Sigmoid colon (tissue), 7 donors: Measurements from ENCODE around the gene NELL2. TPM values are rescaled to one million over a fixed set of nuclear protein-coding genes. Genes with fewer than 3 reads are reported as not detected.

Experiments
- DNase-seq: peaks from one replicate; pipeline ENCODE4 v3.0.0-alpha.2; 2019
- H3K27ac ChIP-seq, 4 donors: fragments of 200-600 bp; sonication (generic); one replicate each; pipeline ENCODE4 v1.5.1; 2016 to 2019; ENCODE audit warnings: mild to moderate bottlenecking in 1 of 4
- H3K27me3 ChIP-seq, 3 donors: fragments of 200-600 bp; sonication (generic); one replicate each; pipeline ENCODE4 v1.5.1; 2019; ENCODE audit warnings: mild to moderate bottlenecking in 1 of 3
- H3K36me3 ChIP-seq, 4 donors: fragments of 200-600 bp; sonication (generic); one replicate each; pipeline ENCODE4 v1.5.1; 2016 to 2019
- H3K4me1 ChIP-seq, 4 donors: fragments of 200-600 bp; sonication (generic); one replicate each; pipeline ENCODE4 v1.5.1; 2017 to 2019
- H3K4me3 ChIP-seq, 4 donors: fragments of 200-600 bp; sonication (generic); one replicate each; pipeline ENCODE4 v1.5.1; 2017 to 2019; ENCODE audit warnings: mild to moderate bottlenecking in 2 of 4, moderate library complexity in 1 of 4
- H3K9me3 ChIP-seq, 4 donors: fragments of 200-600 bp in 3 of 4; sonication (generic) in 3 of 4; one replicate each; pipeline versions ENCODE4 v1.5.1 to v1.6.1; 2013 to 2019
- EP300 ChIP-seq, 4 donors: sonication (generic); formaldehyde crosslinking; IDR thresholded peaks; one replicate each; pipeline ENCODE4 v1.6.1; 2017; ENCODE audit warnings: antibody characterized with exemption in 4 of 4
- POLR2A ChIP-seq, 2 donors: fragments of 450-650 bp; IDR thresholded peaks; one replicate each; pipeline ENCODE4 v1.6.1; 2016; ENCODE audit warnings: antibody characterized with exemption in 2 of 2, mild to moderate bottlenecking in 2 of 2, moderate library complexity in 2 of 2
- POLR2AphosphoS5 ChIP-seq, 4 donors: sonication (generic); formaldehyde crosslinking; IDR thresholded peaks; one replicate each; pipeline ENCODE4 v1.6.1; 2017; ENCODE audit warnings: antibody characterized with exemption in 4 of 4
- WGBS, 2 donors: extraction: QIAGEN DNeasy Blood & Tissue Kit; methylation state at CpG; one replicate each; pipeline ENCODE4 v1.1.7; 2013; 5-methylcytosine and 5-hydroxymethylcytosine counted together
- intact Hi-C: fragments of 100-400 bp; cut with DNase I; formaldehyde crosslinking; loops from one replicate; pipeline ENCODE4 v1.15.1; 2023
- polyA plus RNA-seq, 3 donors: library from polyadenylated mRNA; stranded (reverse); fragments of 200-250 nt; gene quantifications; one replicate each; pipeline ENCODE4 v1.2.3, GENCODE V29; 2013
- small RNA-seq, 3 donors: library from RNA; depleted of rRNA; stranded (forward); fragments of <200 nt; gene quantifications; one replicate each; pipeline ENCODE3, GENCODE V24; 2016
- total RNA-seq, 4 donors: library from RNA; depleted of rRNA; stranded (reverse); fragments of >200 nt; gene quantifications; one replicate each; pipeline ENCODE4 v1.1.0, GENCODE V29; 2016
- TF ChIP-seq, protein P1 (sequence below), 4 experiments: fragments of 450-650 bp in 3 of 4; fragments of 200-600 bp in 1 of 4; IDR thresholded peaks; one replicate each; pipeline ENCODE4 v1.5.1; 2016 to 2019; ENCODE audit warnings: antibody characterized with exemption in 4 of 4, mild to moderate bottlenecking in 3 of 4, moderate library complexity in 2 of 4
- donor health status: healthy with polysubstance abuse.
- donor health status: Bipolar disorder and iron deficiency.
- donor health status: healthy.

The NELL2 gene
- total and polyA plus RNA-seq, 7 donors = 0.60 to 14.7 (median 3.9) TPM

DNA sequence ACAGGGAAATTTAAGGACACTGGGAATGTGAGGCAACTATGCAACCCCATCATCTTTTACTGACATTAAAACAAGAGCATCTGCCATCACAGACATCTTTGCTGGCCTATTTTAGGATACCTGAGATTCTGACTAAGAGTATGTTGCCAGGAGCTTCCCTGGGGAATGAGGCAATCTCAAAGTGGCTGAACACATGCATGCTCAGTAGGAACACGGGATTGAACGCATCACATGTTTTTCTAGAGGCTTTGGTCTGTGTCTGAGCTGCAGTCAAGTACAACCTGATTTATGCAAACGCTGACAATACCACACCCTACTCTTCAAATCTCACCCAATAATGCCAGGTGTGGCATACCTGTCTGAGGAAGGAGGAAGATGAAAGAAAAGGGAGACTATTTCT lies 416.5 kb downstream of the NELL2 start:
- DNase-seq = no peak
- intact Hi-C loops = no loop called here
- no peaks in the 10 kb centered on the region for H3K36me3 ChIP-seq
- no peaks in the 10 kb centered on the region for H3K4me1 ChIP-seq
- no peak for TF ChIP-seq POLR2A (IDR thresholded peaks at IDR 0.05)
- TF ChIP-seq EP300 (IDR thresholded peaks at IDR 0.05) = no peak
- TF ChIP-seq POLR2AphosphoS5 (IDR thresholded peaks at IDR 0.05) = no peak
- TF ChIP-seq, protein P1, sequence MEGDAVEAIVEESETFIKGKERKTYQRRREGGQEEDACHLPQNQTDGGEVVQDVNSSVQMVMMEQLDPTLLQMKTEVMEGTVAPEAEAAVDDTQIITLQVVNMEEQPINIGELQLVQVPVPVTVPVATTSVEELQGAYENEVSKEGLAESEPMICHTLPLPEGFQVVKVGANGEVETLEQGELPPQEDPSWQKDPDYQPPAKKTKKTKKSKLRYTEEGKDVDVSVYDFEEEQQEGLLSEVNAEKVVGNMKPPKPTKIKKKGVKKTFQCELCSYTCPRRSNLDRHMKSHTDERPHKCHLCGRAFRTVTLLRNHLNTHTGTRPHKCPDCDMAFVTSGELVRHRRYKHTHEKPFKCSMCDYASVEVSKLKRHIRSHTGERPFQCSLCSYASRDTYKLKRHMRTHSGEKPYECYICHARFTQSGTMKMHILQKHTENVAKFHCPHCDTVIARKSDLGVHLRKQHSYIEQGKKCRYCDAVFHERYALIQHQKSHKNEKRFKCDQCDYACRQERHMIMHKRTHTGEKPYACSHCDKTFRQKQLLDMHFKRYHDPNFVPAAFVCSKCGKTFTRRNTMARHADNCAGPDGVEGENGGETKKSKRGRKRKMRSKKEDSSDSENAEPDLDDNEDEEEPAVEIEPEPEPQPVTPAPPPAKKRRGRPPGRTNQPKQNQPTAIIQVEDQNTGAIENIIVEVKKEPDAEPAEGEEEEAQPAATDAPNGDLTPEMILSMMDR (IDR thresholded peaks at IDR 0.05) = no peak
- no peak overlapping the region for H3K4me3 ChIP-seq
- no peaks in the 10 kb centered on the region for H3K9me3 ChIP-seq
- WGBS, 2 donors = 60 to 77% methylated on average over 3 of the region's 3 CpGs
- no peak overlapping the region for H3K27ac ChIP-seq
- no peaks in the 10 kb centered on the region for H3K27me3 ChIP-seq

Small RNAs within 50 kb of the gene (small RNA-seq; reads per million reads assigned to genes)
- gene RF00019 = 0 reads per million in 3 donors

Other genes with a start within 250 kb of the NELL2 start
- gene DBX2, start 174.8 kb upstream of the NELL2 start, total RNA-seq = under 1 TPM in 2 of 4 donors, not detected in 2; under 0.01 to 0.16 TPM
- under 1 TPM in 1 of 3 donors, not detected in 2; 0.01 TPM for gene DBX2, start 174.8 kb upstream of the NELL2 start, polyA plus RNA-seq